T-helper 1 cell treated with Interleukin-12 subunit alpha and Interleukin-12 subunit beta and Interleukin-4 antibody, amounts not matched to agents 30 ng/mL and 1 ng/mL, for 36 hours (primary cell): Measurements from ENCODE around the gene EVX2. TPM values are rescaled to one million over a fixed set of nuclear protein-coding genes. Genes with fewer than 3 reads are reported as not detected.

ENCODE experiments used
- intact Hi-C: fragments of 100-400 bp; cut with micrococcal nuclease; formaldehyde crosslinking; loops from one replicate; pipeline ENCODE4 v1.15.1; 2024
- total RNA-seq: library from RNA; stranded (reverse); gene quantifications from 2 replicates; pipeline ENCODE4 v1.2.3, GENCODE V29; 2022

EVX2 gene
- not detected in 2 replicates for total RNA-seq

- intact Hi-C loops, result loop anchor here (1.0 to 2.0 kb wide), 2 partner anchors 47 to 79 kb away; no protein-coding TSS in a partner anchor
Measured at GRCh38 chr2:176083796-176084261, at the start of gene EVX2. Gene EVX2 (minus strand): TSS chr2:176083962. CDS start chr2:176083776, 186 bp downstream.

- intact Hi-C loops, result loop anchor here (2.0 to 5.0 kb wide), 4 partner anchors 21 to 55 kb away; partner anchors contain the start of gene HOXD12
Measured at GRCh38 chr2:176133389-176133788, 49.6 kb upstream of the EVX2 start.

- intact Hi-C loops, result loop anchor here (1.0 to 5.0 kb wide), 6 partner anchors 8 to 54 kb away; partner anchors contain the start of gene HOXD12
Measured at GRCh38 chr2:176132205-176133171, 48.7 kb upstream of the EVX2 start.

- intact Hi-C loops, result loop anchor here (1.0 to 5.0 kb wide), 7 partner anchors 8 to 53 kb away; partner anchors contain the start of gene HOXD12
Measured at GRCh38 chr2:176131848-176132158, 48.0 kb upstream of the EVX2 start.

- intact Hi-C loops, result loop anchor here (1.0 to 5.0 kb wide), 2 partner anchors 34 to 47 kb away; partner anchors contain the start of gene HOXD12
Measured at GRCh38 chr2:176130957-176131847, 47.4 kb upstream of the EVX2 start.

GRCh38 chr2:176130147-176130956, 46.6 kb upstream of the EVX2 start:
- intact Hi-C loops, result loop anchor here (5.0 kb wide), 1 partner anchor 33 kb away; the partner anchor contains the start of gene HOXD12

- intact Hi-C loops, result loop anchor here (5.0 kb wide), 2 partner anchors 32 to 1593 kb away; partner anchors contain the start of gene HOXD12
Measured at GRCh38 chr2:176129813-176130146, 46.0 kb upstream of the EVX2 start.

GRCh38 chr2:176128982-176129796, 45.4 kb upstream of the EVX2 start, which contains the start of gene HOXD8:
Gene HOXD8 (plus strand): TSS chr2:176129705. CDS start chr2:176130367, 662 bp downstream.
- intact Hi-C loops, result loop anchor here (1.0 to 5.0 kb wide), 2 partner anchors 425 to 1593 kb away; no protein-coding TSS in a partner anchor

- intact Hi-C loops, result loop anchor here (1.0 to 5.0 kb wide), 2 partner anchors 426 to 1594 kb away; no protein-coding TSS in a partner anchor
Measured at GRCh38 chr2:176128172-176128981, 44.6 kb upstream of the EVX2 start.

- intact Hi-C loops, result loop anchor here (1.0 to 5.0 kb wide), 7 partner anchors 328 to 1595 kb away; no protein-coding TSS in a partner anchor
Measured at GRCh38 chr2:176127774-176128072, 44.0 kb upstream of the EVX2 start.

- intact Hi-C loops, result loop anchor here (1.0 to 5.0 kb wide), 6 partner anchors 328 to 1595 kb away; no protein-coding TSS in a partner anchor
Measured at GRCh38 chr2:176126929-176127773, 43.4 kb upstream of the EVX2 start.

- intact Hi-C loops, result loop anchor here (5.0 kb wide), 1 partner anchor 1597 kb away; no protein-coding TSS in a partner anchor
Measured at GRCh38 chr2:176125772-176126054, 42.0 kb upstream of the EVX2 start.

- intact Hi-C loops, result loop anchor here (5.0 kb wide), 1 partner anchor 1597 kb away; no protein-coding TSS in a partner anchor
Measured at GRCh38 chr2:176124947-176125771, 41.4 kb upstream of the EVX2 start.

GRCh38 chr2:176124110-176124946, 40.6 kb upstream of the EVX2 start:
- intact Hi-C loops, result no loop called here

- intact Hi-C loops, result no loop called here
Measured at GRCh38 chr2:176123411-176124109, 39.8 kb upstream of the EVX2 start.
